Activated CD8-positive, alpha-beta memory T cell treated with anti-CD3 and anti-CD28 coated beads for 48 hours (primary cell): ENCODE data around the gene LCOR.

ENCODE experiments used
- DNase-seq, 3 experiments: peaks; one replicate each; pipeline ENCODE4 v3.0.0-alpha.2; 2020; ENCODE audit warnings: low read depth in 2 of 3, low spot score in 2 of 3

LCOR gene

GRCh38 chr10:96889415-96890171, 57.5 kb downstream of the LCOR start:
- no peak for DNase-seq

GRCh38 chr10:96890172-96890513, 58.0 kb downstream of the LCOR start:
- DNase-seq: no peak

GRCh38 chr10:96890580-96890979, 58.5 kb downstream of the LCOR start:
- DNase-seq: no peak

GRCh38 chr10:96891840-96892239, 59.7 kb downstream of the LCOR start:
- no peak for DNase-seq

GRCh38 chr10:96895662-96896424, 63.7 kb downstream of the LCOR start:
- DNase-seq: no peak

GRCh38 chr10:96896884-96897589, 64.9 kb downstream of the LCOR start:
- no peak for DNase-seq

- DNase-seq: no peak
Observed at GRCh38 chr10:96902117-96902516, 70.0 kb downstream of the LCOR start.

GRCh38 chr10:96902731-96903358, 70.7 kb downstream of the LCOR start:
- no peak for DNase-seq

GRCh38 chr10:96904648-96905047, 72.5 kb downstream of the LCOR start:
- DNase-seq: no peak

- no peak for DNase-seq
Observed at GRCh38 chr10:96906864-96907263, 74.8 kb downstream of the LCOR start.

GRCh38 chr10:96910488-96911395, 78.6 kb downstream of the LCOR start:
- DNase-seq: no peak

GRCh38 chr10:96912405-96912804, 80.3 kb downstream of the LCOR start:
- DNase-seq: no peak

- DNase-seq: no peak
Observed at GRCh38 chr10:96913906-96914305, 81.8 kb downstream of the LCOR start.

GRCh38 chr10:96917628-96918027, 85.5 kb downstream of the LCOR start:
- DNase-seq: no peak

GRCh38 chr10:96918214-96919002, 86.3 kb downstream of the LCOR start:
- DNase-seq: no peak

GRCh38 chr10:96919785-96920430, 87.8 kb downstream of the LCOR start:
- no peak for DNase-seq

- no peak for DNase-seq
Observed at GRCh38 chr10:96921655-96922054, 89.6 kb downstream of the LCOR start.

- no peak for DNase-seq
Observed at GRCh38 chr10:96922978-96923948, 91.2 kb downstream of the LCOR start.
